Measurements from ENCODE around the gene SCYGR4.

GRCh38 chr2:227570615-227571014, 46.7 kb upstream of the SCYGR4 start:
- TF ChIP-seq CTCF (IDR thresholded peaks at IDR 0.05; ENCODE audit: insufficient read depth, low read depth, low read length), result no peak
- no peak for TF ChIP-seq EZH2 (IDR thresholded peaks at IDR 0.05; ENCODE audit: insufficient read depth, low read length)
